HG03135 (cell line): Measurements from ENCODE around the gene DNPH1.
A peak's percentile ranks its signal among the peaks of the same experiment; 100 is the strongest.

Experiments
- ATAC-seq: cut with Tn5 transposase; IDR thresholded peaks from one replicate; pipeline ENCODE4 v1.9.1; 2021; ENCODE audit warnings: mild to moderate bottlenecking, moderate library complexity; ENCODE audit not compliant: unreplicated experiment

The DNPH1 gene

DNA sequence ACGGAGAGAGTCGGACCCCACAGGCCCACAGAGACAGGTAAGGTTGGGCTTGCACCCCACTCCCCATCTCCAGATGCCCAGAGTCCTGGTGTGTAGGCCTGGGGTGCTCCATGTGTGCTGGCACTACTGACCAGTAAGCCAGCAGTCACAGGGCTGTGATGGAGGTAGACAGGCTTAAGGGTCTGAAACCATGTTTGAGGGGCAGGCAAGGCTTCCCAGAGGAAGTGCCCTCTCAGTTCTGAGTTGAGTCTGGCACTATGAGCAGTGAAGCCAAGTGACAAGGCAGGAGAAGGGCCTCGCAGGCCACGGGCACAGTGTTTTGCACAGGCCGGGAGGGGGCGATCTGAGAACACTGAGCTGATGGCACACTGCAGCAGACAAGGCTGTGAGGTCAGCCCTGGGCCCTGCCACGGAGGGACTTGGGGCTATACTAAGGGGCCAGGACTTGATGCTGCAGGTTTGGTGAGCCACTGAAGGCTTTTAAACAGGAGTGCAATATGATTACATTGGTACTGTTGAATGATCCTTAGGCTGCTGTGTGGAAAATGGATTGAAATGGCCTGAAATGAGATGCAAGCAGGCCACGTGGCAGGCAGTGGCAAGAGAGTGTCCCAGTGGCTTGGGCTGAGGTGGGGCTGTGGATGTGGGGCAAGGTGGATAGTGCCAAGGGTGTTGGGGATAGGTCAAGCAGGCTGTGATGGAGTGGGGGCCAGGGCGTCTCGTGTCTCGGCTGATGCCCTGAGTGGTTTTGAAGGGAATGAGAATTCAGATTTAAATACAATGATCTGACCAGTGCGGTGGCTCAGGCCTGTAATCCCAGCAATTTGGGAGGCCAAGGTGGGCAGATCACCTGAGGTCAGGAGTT is 34.3 kb upstream of the DNPH1 start:
- ATAC-seq, result peak; percentile 75

DNA sequence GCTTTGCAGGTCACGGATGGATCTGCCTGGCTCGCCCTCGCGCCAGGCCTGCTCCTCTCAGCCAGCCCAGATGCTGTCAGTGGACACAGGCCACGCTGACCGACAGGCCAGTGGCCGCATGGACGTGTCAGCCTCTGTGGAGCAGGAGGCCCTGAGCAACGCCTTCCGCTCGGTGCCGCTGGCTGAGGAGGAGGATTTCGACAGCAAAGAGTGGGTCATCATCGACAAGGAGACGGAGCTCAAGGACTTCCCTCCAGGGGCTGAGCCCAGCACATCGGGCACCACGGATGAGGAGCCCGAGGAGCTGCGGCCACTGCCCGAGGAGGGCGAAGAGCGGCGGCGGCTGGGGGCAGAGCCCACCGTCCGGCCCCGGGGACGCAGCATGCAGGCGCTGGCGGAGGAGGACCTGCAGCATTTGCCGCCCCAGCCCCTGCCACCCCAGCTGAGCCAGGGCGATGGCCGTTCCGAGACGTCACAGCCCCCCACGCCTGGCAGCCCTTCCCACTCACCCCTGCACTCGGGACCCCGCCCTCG is 33.6 kb upstream of the DNPH1 start:
- ATAC-seq, result no peak

DNA sequence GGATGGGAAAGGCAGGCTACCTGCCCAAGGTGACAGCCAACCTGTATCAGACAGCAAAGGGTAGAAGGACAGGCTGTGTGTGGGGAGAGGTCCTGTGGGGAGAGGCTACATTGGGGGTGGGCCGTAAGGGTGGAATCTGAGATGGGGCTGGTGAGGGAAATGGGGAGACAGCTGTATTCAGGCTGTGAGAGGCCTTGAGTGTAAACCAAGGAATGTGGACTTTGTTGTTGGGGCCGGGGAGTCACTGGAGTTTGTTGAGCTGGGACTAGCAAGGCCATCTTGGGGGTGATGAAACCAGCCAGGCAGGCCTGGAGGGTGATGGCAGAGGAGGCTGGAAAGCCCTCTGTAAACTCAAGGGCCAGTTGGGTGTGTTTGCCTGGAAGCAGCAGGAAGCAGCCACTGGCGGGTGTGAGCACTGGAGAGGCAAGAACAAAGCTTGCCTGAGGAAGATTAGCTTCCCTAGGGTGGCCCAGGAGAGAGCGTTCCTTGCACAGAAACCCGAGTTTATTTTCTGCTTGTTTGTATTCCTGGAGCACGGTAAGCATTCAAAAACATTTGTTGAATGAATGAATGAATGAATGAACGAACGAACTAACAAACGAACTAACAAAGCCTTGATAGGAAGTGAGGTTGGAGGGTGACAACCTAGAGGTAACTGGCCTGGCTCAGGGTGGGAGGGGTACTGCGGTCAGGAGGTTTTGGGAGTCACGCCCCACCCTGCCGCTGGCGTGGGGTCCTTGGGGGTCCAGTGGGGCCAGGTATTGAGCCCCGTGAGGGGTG is 32.9 kb upstream of the DNPH1 start:
- no peak for ATAC-seq

DNA sequence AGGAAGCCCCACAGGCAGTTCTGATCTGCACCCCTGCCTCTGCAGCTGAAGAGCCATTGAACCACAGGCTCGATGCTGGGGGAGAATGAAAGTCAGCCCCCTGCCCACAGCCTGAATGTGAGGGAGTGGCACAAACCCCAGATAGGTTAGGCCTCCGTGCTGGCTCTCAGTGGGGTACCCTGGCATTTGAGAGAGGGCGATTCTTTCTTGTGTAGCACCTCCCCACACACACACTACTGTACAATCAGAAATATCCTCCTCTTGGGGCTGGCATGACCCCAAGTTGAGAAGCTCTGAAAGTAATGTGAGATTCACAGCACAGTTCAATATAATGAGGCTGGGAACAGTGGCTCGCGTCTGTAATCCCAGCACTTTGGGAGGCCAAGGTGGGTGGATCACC is 31.9 kb upstream of the DNPH1 start:
- no peak for ATAC-seq

DNA sequence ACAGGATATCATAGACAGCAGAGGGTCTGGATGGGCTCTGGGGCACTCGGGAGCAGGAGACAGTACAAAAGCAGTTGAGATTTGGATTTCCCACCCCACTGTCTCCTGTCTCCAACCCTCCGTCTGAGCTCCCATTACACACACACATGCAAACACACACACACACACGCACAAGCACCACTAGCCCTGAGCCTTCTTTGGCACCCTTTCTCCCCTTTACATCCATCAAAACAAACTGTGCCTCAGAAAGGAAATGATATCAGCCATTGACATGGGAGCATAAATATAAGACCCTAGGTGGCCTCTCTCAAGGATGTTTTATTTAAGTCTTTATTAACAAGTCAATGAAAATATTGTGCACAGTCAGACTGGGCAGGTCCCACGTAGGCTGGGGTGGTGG is 31.5 kb upstream of the DNPH1 start:
- no peak for ATAC-seq

DNA sequence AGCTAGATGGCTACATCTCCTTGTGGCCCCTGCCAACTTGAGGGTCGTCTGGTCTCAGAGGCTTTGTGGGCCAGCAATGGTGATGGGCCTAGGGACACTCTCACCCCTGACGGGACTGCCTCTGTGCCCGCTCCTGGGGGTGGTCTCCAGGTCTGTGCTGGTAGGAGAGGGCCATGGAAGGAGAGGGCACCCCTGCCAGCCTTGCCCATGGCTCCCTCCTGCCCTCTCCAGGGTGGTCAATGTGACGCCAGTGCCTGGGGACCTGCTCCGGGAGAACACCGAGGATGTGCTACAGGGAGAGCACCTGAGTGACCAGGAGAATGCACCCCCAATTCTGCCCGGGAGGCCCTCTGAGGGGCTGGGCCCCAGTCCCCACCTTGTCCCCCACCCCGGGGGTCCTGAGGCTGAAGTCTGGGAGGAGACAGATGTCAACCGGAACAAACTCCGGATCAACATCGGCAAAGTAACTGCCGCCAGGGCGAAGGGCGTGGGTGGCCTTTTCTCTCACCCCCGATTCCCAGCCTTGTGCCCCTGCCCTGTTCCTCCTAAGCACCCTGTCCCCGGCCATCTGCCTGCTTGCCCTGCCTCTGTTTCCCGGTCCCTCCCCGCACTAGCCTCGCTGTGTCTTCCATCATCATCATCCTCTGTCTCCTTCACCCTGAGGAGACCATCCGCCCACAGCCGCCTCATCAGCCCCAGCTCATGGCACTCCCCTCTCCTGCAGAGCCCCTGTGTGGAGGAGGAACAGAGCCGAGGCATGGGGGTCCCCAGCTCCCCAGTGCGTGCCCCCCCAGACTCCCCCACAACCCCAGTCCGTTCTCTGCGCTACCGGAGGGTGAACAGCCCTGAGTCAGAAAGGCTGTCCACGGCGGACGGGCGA is 29.8 kb upstream of the DNPH1 start:
- ATAC-seq, result no peak

DNA sequence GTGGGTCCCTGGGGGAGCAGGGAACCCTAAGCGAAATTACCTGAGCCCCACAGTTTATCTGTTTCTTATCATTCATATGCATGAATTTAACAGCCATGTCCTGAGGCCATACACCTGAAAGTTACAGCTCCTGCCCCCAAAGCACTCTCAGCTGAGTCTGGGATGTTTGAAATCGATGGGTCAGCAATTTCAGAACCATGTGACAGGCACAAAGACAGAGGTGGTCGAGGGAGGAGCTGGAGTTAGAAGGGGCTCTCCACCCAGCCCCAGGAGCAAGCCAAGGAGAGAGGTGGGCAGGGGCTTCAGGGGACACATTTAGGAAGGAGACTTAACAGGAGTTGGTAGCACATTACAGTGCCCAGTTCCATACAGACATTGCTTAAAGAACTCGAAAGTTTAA is 28.9 kb upstream of the DNPH1 start:
- ATAC-seq, result no peak

DNA sequence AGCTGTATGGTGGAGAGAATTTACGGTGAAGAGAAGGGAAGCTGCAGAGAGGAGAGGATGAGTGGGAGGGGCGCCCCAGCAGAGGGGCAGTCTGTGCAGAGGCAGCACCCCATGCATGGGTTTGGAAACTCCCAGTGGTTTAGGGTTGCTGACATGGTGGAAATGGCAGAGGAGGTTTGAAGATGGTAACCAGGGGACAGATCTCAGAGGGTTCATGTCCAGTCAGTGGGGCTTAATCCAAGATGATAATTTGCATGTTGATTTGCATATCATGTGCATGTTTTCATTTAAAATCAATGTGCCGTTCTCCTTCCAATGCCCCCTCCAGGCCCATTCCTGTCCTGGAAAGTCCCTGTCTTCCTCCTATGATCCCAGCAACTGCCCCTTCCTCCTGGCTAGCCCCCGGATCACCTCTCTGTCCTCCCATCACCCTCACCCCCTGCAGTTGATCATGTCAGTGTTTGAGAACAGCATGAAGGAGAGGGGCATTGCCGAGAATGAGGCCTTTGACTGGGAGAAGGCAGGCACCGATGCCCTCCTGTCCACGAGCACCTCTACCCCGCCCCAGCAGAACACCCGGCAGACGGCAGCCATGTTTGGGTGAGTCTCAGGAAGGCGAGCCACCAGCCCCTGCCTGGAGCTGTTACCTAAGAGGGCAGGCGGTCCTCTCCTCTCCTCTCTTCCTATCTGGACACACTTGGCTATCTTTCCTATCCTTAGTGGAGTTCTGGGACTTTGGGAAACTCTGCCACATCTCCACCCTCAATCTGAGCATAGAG is 28.3 kb upstream of the DNPH1 start:
- ATAC-seq, result no peak

DNA sequence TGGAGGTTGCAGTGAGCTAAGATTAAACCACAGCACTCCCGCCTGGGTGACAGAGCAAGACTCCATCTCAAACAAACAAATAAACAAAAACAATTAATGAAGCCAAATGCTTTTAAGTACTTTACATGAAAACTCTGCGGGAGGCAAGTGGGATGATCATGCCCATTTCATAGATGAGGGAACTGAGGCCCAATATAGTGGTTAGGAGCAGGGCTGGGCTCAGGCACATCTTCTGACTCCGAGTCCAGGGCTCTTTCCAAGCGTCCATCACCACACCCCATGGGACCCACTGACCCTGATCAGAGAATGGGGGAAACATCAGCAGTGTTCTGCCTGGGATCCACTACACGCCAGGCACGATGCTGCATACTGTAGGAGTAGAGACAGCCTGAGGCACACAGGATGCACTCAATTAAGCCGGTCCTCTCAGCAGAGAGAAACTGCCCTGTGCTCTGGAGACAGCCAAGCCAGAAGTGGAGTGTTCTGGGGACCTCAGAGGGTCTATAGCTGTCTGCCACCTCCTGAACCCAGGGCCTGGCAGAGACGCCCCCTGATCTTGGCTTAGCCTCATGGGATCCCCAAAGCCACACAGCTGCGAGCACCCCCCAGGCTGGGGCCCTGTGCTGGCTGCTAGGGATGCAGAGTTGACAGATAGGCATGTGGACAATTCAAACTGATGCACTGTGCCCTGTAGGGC is 27.5 kb upstream of the DNPH1 start:
- no peak for ATAC-seq

DNA sequence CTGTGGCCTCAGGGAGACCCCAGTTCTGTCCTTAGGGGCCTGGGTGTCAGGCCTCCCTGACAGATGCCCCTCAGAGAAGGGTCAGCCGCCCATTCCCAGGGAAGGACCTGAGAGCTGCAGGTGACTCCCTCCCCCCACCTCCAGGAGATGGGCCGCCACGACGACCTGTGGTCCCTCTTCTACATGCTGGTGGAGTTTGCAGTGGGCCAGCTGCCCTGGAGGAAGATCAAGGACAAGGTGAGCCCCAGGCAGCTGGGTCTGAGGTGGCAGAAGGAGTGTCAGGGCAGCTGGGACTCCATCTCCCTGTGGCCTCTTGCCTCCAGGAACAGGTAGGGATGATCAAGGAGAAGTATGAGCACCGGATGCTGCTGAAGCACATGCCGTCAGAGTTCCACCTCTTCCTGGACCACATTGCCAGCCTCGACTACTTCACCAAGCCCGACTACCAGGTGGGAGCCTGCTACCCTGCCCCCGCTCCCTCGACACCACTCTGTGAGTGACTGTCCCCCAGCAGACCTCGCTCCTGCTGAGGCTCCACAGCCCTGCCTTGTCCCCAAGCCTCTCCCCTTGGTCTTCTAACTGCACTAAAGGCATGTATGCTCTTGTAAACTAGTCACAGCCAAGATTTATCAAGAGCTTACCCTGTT is 26.2 kb upstream of the DNPH1 start:
- ATAC-seq, result no peak

DNA sequence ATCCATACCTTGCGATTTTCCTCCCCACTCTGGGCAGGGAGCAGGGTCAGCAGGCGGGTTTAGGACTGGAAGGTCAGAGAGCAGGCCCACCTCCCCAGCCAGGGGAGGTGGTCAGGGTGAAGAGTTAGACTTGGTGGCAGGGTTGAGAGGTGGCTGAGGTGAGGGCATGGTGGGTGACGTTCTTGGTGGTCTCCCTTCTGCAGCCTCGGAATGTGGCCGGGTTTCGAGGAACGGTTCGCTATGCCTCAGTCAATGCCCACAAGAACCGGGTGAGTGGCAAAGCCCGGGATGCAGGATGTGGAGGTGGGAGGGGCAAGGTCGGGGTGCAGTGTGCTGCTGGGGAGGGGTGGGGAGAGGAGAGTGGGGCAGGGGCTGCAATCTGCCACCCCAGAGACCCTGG is 25.6 kb upstream of the DNPH1 start:
- ATAC-seq, result no peak

DNA sequence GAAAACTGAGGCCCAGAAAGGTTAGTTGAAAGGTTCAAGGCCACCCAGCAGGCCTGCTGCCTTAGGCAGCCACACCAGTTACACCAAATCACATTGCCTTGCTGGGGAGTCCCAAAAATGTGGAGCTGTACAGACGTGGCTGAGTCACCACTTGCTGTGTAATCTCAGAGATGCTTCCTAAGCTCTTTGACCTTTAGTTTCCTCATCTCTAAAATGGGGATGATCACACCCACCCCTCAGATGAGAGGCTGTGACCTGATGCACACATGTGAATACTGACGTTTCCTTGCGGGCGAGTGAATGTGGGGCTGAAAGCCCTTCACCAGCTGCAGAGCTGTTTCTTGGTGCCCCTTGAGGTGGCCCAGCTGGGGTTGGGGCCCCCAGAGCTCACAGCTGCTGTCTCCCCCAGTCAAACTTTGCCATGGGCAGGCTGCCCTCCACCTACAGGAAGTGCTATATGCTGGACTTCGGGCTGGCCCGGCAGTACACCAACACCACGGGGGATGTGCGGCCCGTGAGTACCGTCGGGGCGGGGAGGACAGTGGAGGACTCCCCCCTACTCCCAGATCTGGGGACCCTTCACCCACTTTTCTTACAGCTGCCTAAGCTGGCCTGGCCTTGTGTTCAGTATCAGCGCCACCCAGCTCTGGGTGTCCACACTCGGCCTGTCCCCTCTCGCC is 25.0 kb upstream of the DNPH1 start:
- no peak for ATAC-seq

DNA sequence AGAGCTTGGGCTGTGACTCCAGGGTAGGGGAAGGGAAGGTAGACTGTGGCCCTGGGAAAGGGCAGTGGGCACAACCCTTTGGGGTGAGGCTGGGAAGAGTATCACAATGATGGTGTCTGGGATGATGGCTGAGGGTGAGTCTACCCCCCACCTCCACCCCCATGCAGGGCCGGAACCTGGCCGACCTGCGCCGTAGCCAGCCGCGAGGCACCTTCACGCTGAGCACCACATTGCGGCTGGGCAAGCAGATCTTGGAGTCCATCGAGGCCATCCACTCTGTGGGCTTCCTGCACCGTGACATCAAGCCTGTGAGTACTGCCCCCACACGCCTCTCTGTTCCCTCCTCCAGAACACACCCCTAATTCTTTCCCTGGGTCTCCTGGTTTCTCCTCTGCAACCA is 24.1 kb upstream of the DNPH1 start:
- no peak for ATAC-seq

DNA sequence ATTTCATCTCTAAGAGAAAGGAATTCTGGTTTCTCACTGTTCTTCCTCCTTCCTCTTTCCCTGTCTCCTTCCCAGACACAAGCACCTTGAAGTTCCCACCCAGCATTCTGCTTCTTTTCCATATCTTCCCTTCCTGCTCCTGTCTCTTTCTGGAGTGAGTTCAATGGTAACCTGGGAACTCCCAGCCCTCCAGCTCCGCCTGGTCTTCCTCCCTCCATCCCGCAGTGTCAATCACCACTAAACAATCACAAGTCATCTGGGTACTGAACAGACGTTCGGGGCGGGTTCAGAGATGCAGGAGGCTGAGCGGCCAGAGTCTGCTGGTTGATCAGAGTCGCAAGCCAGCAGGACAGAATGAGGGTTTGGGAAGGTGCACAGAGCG is 21.7 kb upstream of the DNPH1 start:
- ATAC-seq, result no peak

DNA sequence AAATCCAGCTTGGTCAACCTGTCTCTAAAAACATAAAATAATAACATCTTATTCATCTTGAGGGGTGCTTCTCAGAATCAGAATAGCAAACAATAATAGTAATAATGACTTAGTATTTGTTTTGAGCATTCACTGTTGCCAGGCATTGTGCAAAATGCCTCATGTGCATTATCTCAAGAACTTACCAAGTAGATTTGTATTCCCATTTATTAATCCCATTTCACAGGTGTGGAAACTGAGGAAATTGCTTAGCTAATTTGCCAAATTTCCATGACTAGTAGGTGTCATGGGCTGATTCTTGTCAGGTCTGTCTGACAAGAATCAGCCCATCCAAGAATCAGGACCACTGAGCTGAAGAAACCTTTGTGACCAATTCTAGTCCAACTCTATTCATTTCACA is 19.5 kb upstream of the DNPH1 start:
- ATAC-seq, result no peak

DNA sequence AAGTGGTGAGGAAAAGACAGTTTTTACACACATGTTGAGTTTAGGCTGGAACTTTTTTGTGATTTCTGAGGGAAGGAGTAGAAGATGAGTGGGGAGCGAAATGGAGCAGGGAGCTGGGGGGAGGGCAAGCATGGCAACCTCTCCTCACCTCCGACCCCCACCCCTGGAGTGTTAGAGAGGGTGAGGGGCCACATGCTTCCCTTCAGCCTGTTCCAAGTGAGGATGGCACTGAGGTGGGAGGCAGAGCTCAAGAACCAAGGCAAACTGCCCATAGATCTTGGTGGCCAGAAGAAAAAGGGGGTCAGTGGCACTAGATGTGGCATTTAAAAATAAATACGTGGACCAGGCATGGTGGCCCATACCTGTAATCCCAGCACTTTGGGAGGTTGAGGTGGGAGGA is 18.8 kb upstream of the DNPH1 start:
- ATAC-seq, result no peak

DNA sequence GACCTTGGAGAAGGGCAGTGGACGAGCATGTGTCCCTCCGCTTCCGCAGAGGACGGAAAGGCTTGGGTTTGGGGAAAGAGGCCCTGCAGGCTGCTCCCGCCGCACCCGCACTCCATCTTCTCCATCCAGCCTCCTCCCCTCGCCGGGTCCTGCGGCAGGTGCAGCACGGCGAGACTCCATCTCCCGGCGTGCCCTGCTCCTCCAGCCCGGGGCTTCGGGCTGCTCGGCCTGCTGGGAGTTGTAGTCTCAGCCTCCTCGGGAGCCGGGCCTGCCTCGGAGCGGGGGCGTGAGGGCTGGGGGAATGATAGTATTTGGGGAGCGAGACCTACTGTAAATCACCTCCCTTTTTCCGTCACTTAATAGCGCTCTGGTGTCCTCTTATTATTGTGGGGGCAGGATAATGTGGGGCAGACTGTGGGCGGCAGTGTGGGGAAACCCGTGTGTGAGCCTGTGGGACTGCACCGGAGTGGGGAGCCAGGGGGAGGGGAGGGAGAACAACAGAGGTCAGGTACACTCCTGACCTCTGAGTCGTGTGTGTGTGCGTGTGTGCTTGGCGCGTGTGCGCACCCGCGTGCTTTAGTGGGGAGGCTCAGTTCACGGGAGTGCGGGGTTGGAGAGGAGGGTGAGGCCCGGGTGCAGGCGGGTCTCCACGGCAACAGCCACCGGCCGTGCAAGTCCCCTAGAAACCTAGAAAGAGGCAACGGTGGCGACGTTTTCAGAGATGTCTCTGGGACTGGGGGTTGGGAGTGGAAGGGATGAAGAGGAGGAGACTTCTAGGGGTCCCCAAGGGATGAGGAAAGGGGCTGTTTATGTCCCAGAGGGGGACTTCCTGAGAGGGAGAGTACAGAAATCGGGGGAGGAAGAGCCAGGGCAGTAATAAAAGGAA is 18.1 kb upstream of the DNPH1 start:
- ATAC-seq, result peak; percentile 89
